Tibial nerve (tissue), 4 donors: ENCODE measurements around the gene NINL. TPM values are rescaled to one million over a fixed set of nuclear protein-coding genes. Genes with fewer than 3 reads are reported as not detected.
"Not testable (repeated sequence)": the region's sequence is repeated elsewhere in the genome, so short reads cannot be mapped to it uniquely, and the experiment has no call there.

Experiments
- DNase-seq, 2 donors: peaks; one replicate each; pipeline ENCODE4 v3.0.0-alpha.2; 2019; ENCODE audit warnings: low spot score in 2 of 2
- H3K27ac ChIP-seq, 4 donors: fragments of 200-600 bp; sonication (generic) in 3 of 4; one replicate each; pipeline ENCODE4 v1.5.1; 2017 to 2019; ENCODE audit warnings: mild to moderate bottlenecking in 1 of 4
- H3K27me3 ChIP-seq, 2 donors: fragments of 200-600 bp; sonication (generic) in 1 of 2; one replicate each; pipeline versions ENCODE4 v1.5.1 to v1.6.0; 2017 to 2019
- H3K36me3 ChIP-seq, 3 donors: fragments of 200-600 bp; sonication (generic); one replicate each; pipeline ENCODE4 v1.5.1; 2018 to 2019
- H3K4me1 ChIP-seq, 4 donors: fragments of 200-600 bp; sonication (generic) in 3 of 4; one replicate each; pipeline ENCODE4 v1.5.1; 2017 to 2019
- H3K4me3 ChIP-seq, 4 donors: fragments of 200-600 bp; sonication (generic) in 3 of 4; one replicate each; pipeline ENCODE4 v1.5.1; 2017 to 2019; ENCODE audit warnings: mild to moderate bottlenecking in 1 of 4, moderate library complexity in 1 of 4
- H3K9me3 ChIP-seq, 4 donors: fragments of 200-600 bp; sonication (generic) in 3 of 4; one replicate each; pipeline ENCODE4 v1.5.1; 2017 to 2019
- CTCF ChIP-seq, 5 experiments: fragments of 200-600 bp in 3 of 5; fragments of 450-650 bp in 2 of 5; sonication (generic) in 3 of 5; IDR thresholded peaks; one replicate each; pipeline ENCODE4 v1.5.1; 2016 to 2019; ENCODE audit warnings: antibody characterized with exemption in 5 of 5, mild to moderate bottlenecking in 3 of 5, moderate library complexity in 2 of 5
- EP300 ChIP-seq, 2 donors: sonication (generic); formaldehyde crosslinking; IDR thresholded peaks; one replicate each; pipeline ENCODE4 v1.6.1; 2017; ENCODE audit warnings: antibody characterized with exemption in 2 of 2, mild to moderate bottlenecking in 1 of 2
- POLR2A ChIP-seq, 2 donors: fragments of 450-650 bp; IDR thresholded peaks; one replicate each; pipeline ENCODE4 v1.6.1; 2017; ENCODE audit warnings: antibody characterized with exemption in 2 of 2, mild to moderate bottlenecking in 2 of 2, moderate library complexity in 2 of 2
- WGBS, 2 donors: methylation state at CpG; one replicate each; pipeline ENCODE4 v1.1.5; 2018; 5-methylcytosine and 5-hydroxymethylcytosine counted together
- total RNA-seq, 4 donors: library from RNA; depleted of rRNA; stranded (reverse); fragments of >200 nt; gene quantifications; one replicate each; pipeline ENCODE4 v1.1.0, GENCODE V29; 2016

NINL gene
- total RNA-seq, 4 donors from 2014 or later = 8.0 to 14.1 (median 10.5) TPM

- peaks cover 0 to 5% (median under 1%) of the 10 kb centered on the region in 4 donors for H3K9me3 ChIP-seq
- H3K4me3 ChIP-seq = no peak overlapping the region
- no peaks in the 10 kb centered on the region for H3K4me1 ChIP-seq
- no peak overlapping the region for H3K27ac ChIP-seq
- H3K36me3 ChIP-seq = peaks cover 0 to 76% (median 0%) of the 10 kb centered on the region in 3 donors
- 98% methylated on average over 5 of the region's 5 CpGs for WGBS, 2 donors
- no peaks in the 10 kb centered on the region for H3K27me3 ChIP-seq
- no peak for DNase-seq
- TF ChIP-seq CTCF (IDR thresholded peaks at IDR 0.05) = no peak
- no peak for TF ChIP-seq EP300 (IDR thresholded peaks at IDR 0.05)
- TF ChIP-seq POLR2A (IDR thresholded peaks at IDR 0.05) = no peak
These were observed 76.2 kb downstream of the NINL start for GRCh38 chr20:25509084-25509483.

DNA sequence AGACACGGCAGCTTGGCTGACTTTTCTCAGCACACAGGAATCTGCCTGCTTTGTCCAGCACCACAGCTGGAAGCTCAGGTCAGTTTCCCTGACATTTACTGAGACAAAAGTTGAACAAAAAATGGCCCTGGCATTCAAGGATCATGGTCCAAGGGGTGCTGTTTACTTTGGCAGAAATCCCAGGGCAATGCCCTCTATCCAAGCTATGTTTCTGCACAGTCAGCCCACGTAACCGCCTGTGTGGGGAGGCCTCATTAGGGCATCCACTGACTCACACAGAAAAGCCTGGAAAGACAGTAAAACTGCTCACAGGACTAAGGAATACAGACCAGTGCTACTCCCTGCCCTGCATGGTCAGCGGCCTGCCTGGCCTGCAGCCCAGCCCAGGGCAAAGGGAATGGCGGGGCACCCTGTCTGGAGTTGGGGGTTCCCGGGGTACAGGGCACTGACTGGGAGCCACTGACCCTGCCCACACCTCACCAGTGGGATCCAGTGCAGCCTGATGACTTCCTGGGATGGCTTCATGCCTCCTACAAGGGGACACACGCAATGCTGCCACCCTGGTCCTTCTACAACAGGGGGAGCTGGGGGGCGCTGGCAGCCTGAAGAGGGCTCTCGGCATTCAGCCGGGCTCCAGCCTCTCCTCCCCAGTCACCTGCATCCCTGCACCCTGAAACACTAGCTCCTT lies 77.1 kb downstream of the NINL start:
- Histone ChIP-seq H3K27ac (no peak overlapping the region), H3K27me3 (no peaks in the 10 kb centered on the region), H3K36me3 (peaks cover 0 to 76% (median 0%) of the 10 kb centered on the region in 3 donors), H3K9me3 (no peaks in the 10 kb centered on the region), H3K4me3 (no peak overlapping the region), H3K4me1 (no peaks in the 10 kb centered on the region)
- TF ChIP-seq CTCF (IDR thresholded peaks at IDR 0.05) (no peak), EP300 (IDR thresholded peaks at IDR 0.05) (no peak), POLR2A (IDR thresholded peaks at IDR 0.05) (no peak)
- 50 to 64% methylated on average over 10 of the region's 10 CpGs for WGBS, 2 donors
- no peak for DNase-seq

DNA sequence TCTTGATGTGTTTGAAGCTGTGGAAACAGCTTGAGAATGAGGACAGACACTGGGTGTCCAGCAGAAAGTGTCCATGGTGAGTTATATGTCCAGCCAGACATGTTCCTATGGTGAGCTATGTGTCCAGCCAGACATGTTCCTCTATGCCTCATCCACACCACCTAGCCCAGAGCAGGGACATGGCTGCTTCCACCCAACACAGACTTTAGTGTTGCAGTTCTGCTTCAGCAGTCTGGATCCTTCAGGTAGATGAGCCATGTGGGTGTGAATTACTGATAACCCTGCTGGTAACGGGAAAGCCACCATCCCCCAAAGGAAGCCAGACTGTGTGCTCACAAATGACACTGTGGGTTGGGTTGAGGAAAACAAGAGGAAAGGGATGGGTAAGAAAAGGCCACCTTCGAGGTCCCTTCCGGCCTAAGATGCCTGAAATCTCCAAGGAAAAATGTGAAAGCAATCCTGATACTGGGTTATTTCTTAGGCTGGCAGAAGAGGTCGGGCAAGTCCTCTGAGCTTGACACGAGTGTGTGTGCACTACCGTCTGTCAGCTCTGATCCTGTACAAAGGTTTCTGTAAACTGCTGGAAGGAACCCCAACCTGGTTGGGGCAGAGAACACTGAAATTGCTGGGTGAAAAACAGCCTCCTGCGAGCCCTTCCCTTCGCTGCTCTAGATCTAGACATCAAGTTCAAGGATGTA lies 77.8 kb downstream of the NINL start:
- no peaks in the 10 kb centered on the region for H3K4me1 ChIP-seq
- 57 to 65% methylated on average over 8 of the region's 8 CpGs for WGBS, 2 donors
- H3K27ac ChIP-seq = no peak overlapping the region
- no peaks in the 10 kb centered on the region for H3K9me3 ChIP-seq
- no peaks in the 10 kb centered on the region for H3K27me3 ChIP-seq
- no peak for DNase-seq
- H3K36me3 ChIP-seq = peaks cover 0 to 76% (median 0%) of the 10 kb centered on the region in 3 donors
- no peak overlapping the region for H3K4me3 ChIP-seq
- TF ChIP-seq EP300 (IDR thresholded peaks at IDR 0.05) = no peak
- TF ChIP-seq CTCF (IDR thresholded peaks at IDR 0.05) = no peak
- TF ChIP-seq POLR2A (IDR thresholded peaks at IDR 0.05) = no peak

- DNase-seq = no peak
- no peak for TF ChIP-seq POLR2A (IDR thresholded peaks at IDR 0.05)
- no peak overlapping the region for H3K27ac ChIP-seq
- peaks cover 0 to 54% (median 0%) of the 10 kb centered on the region in 3 donors for H3K36me3 ChIP-seq
- H3K4me3 ChIP-seq = no peak overlapping the region
- no peaks in the 10 kb centered on the region for H3K9me3 ChIP-seq
- H3K4me1 ChIP-seq = no peaks in the 10 kb centered on the region
- 92 to 95% methylated on average over 15 of the region's 15 CpGs for WGBS, 2 donors
- H3K27me3 ChIP-seq = no peaks in the 10 kb centered on the region
These were observed 80.8 kb downstream of the NINL start for GRCh38 chr20:25504366-25505135.

DNA sequence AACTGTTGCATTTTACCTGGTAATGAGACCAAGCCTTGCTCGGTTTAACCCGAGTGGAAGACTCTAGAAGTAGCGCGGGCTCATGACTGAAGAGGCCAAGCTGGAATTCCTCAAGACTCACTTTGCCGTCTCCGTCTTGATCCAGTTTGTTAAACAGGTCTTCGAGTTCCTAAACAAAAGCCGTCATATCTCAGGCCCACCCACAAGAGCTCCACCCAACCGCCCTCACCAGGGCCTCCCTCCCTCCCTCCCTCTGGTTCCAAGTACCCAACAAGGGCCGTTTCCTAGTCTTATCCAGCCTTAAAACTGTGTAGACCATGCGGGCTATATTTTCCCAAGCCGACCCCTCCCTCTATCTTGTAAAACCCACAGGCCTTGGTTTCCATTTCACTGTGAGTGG lies 81.4 kb downstream of the NINL start:
- 87 to 94% methylated on average over 12 of the region's 12 CpGs for WGBS, 2 donors
- Histone ChIP-seq H3K36me3 (peaks cover 0 to 48% (median 0%) of the 10 kb centered on the region in 3 donors), H3K27ac (no peak overlapping the region), H3K4me1 (no peaks in the 10 kb centered on the region), H3K4me3 (no peak overlapping the region), H3K9me3 (no peaks in the 10 kb centered on the region), H3K27me3 (no peaks in the 10 kb centered on the region)
- TF ChIP-seq POLR2A (IDR thresholded peaks at IDR 0.05) (no peak), CTCF (IDR thresholded peaks at IDR 0.05) (no peak), EP300 (IDR thresholded peaks at IDR 0.05) (no peak)
- DNase-seq = no peak

- H3K4me3 ChIP-seq, H3K27ac ChIP-seq, H3K9me3 ChIP-seq, H3K27me3 ChIP-seq, H3K4me1 ChIP-seq, DNase-seq: not testable (repeated sequence)
- WGBS, 2 donors = 89 to 91% methylated on average over 3 to 6 of the region's 6 CpGs
- peaks cover 0 to 45% (median 0%) of the 10 kb centered on the region in 3 donors for H3K36me3 ChIP-seq
These were observed 82.2 kb downstream of the NINL start for GRCh38 chr20:25503051-25503639.
